Stimulated activated CD8-positive, alpha-beta memory T cell treated with anti-CD3 and anti-CD28 coated beads, Interleukin-15, amount 100 ng/mL, for 4 hours (primary cell): ENCODE measurements around the gene CYP24A1.

Source experiments
- DNase-seq, 2 donors: peaks; one replicate each; pipeline ENCODE4 v3.0.0-alpha.2; 2020; ENCODE audit warnings: low read depth in 2 of 2

Gene CYP24A1

GRCh38 chr20:54156981-54157835 is 16.6 kb downstream of the CYP24A1 start:
- no peak for DNase-seq

DNA sequence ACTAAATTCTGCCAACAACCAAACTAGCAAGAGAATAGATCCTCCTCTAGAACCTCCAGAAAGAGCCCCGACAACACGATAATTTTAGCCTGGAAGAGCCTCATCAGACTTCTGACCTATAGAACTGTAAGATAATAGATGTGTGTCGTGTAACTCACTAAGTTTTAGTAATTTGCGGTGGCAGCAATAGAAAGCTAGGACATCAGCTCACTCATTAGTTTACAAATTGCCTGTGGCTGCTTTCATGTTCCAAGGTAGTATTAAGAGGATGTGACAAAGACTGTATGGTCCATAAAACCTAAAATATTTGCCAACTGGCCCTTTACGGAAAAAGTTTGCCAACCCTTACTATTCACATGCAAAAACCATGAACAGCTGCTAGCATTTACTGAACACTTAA is 17.3 kb downstream of the CYP24A1 start:
- no peak for DNase-seq

GRCh38 chr20:54155736-54156317 is 18.0 kb downstream of the CYP24A1 start:
- no peak for DNase-seq

DNA sequence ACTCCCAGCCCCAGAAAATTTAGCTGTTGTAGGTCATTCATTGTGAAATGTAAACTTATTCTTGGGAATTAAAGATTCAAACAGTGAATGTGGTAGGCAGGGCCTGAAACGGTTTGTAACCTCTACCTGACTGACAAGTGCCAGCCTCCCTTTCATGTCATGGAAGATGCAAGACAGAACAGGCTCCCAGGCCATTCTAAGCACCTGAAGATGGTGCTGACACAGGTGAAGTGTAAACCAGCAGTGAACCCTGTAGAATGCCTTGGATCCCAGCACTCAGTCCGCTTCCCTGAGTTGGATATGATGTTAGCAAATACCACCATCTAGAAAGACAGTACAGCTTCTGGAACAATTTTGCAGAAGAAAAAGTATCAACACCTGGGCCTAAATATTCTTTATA is 19.3 kb downstream of the CYP24A1 start:
- no peak for DNase-seq

DNA sequence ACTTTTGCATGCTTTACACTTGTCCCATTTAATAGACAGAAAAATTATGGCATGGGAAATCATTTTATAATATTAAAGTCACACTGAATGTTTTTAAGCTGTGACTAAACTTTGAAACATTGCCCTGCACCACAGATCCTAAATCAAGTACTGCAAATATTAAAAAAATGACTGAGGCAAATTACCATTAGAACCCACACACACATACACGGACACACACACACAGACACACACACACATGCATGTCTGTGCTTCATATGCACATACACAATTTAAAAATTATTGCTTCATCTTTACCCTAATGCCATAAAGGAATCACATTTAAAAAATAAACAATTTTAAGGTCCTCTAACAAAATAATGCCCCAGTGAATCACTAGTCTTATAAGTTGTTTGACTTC is 19.9 kb downstream of the CYP24A1 start:
- no peak for DNase-seq

DNA sequence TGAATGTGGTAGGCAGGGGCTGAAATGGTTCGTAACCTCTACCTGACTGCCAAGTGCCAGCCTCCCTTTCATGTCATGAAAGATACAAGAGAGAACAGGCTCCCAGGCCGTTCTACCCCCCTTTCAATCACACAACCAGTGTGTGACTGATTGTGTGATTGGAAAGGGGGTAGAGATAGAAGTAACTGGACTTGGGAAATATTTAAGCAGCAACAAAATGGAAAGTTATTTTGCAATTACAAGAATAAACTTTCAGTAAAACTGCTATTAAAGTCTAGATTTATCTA is 20.8 kb downstream of the CYP24A1 start:
- no peak for DNase-seq

- DNase-seq: no peak
These were observed 21.4 kb downstream of the CYP24A1 start for GRCh38 chr20:54152227-54153040.

- no peak for DNase-seq
These were observed 22.1 kb downstream of the CYP24A1 start for GRCh38 chr20:54151511-54152226.

- no peak for DNase-seq
These were observed 22.7 kb downstream of the CYP24A1 start for GRCh38 chr20:54151075-54151439.

DNA sequence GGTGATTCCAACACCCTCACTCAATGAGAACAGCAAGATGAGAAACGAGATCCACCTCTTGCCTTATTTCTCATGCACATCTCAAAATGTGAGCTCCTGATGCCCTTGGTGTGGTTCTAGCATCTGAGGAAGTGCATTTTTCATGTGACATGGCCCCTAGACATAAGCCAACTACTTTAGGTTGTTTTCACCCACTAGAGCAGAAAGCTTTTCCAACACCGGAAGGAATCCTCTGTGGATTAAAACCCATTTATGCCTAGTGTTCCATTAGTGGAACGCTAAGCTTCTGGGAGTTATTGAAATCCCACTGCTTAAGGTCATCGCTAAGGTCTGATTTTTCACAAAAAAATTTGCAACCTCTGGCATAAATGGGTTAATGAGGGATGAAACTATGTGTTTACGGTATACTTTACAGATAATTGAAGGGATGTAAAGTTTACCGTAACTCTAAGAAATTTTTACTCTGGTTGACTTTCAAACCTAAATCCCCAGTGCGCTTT is 24.0 kb downstream of the CYP24A1 start:
- DNase-seq: no peak

- DNase-seq: no peak
These were observed 24.6 kb downstream of the CYP24A1 start for GRCh38 chr20:54148947-54149764.

DNA sequence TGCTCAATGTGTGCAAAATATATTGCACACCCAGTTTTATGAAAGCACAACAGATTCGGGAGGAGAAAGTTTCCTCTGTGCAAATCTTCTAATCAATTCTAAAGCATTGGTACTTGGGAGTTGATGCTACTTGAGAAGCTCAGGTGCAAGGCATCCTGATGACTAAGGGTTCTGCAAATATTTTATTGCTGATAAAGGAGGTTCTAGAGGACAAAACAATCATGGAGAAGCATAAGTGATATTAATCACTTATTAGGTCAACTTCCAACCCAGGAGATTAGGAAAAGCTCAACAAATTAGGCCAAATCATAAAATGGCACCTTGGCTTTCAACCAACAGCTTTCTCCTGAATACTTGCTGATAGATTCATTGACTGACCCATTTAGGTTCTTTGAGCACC is 27.1 kb downstream of the CYP24A1 start:
- no peak for DNase-seq

DNA sequence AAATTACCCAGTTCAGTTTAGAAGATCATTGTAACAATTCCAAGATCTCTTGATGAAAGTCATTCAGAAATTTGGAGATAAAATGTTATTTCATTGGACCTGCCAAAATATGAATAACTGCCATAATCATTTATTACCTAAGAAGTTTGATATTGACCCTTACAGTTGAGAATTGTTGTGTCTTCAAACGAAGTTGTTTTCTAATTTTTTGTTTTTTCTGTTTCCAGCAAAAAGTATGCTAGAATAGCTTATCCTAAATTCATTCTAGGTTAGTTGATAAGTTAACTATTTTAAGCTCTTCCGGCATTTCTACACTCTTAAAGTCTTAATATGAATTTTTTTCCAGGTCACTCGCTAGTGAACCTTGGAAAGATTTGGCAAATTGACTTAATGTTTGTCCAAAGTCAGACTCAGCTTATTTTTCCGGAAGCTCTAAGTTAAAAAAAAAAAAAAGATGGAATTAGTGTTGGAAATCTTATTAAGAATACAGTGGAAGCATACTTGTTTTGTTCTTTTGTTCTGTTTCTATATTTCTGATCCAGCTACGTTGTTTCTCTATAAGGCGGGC is 28.9 kb downstream of the CYP24A1 start:
- no peak for DNase-seq

DNA sequence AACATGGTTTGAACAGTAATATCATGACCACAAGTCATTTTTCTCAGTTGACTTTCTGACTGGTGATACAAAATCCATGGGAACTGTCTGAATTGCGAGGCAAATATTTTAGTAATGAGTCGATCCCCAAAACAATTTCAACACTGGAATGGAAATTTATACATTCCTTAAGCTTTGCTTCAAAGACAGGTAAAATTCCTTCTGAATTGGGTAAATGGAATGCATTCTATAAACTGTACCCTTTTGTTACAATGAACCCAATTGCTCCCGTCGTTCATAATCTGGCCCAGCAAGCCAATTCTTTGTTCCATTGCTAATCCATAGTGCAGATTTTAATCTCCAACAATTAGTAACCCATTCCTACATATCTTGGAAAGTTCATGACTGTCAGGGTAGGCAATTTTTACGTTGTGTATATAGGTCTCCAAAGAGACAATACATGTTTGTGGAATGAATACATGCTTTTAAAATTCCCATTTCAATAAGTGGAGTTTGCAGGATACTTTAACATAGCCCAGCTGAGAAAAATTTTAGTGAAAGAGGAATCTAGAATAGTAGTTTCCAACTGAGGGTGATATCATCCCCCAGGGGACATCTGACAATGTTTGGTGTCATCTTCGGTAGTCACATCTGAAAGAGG is 32.7 kb downstream of the CYP24A1 start:
- DNase-seq: no peak

GRCh38 chr20:54140486-54140885 is 33.3 kb downstream of the CYP24A1 start:
- no peak for DNase-seq

DNA sequence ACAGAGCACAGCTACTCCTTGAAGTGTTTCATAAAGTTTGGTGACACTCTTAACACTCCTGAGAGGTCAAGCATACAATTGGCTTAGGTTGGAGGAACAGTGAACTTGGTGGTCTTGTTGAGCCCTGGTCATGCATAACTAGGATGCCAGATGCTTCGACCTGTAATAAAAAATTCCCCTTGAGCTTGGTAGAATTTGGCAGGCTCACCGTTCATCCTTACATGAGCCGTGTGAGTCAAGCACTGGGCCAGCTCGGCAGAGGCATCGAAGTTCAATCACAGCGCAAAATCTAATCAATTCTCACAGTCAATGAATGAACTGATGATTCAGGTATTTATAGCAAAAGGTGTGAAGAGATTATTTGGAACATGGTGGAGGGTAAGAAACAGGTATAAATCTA is 33.7 kb downstream of the CYP24A1 start:
- DNase-seq: no peak

DNA sequence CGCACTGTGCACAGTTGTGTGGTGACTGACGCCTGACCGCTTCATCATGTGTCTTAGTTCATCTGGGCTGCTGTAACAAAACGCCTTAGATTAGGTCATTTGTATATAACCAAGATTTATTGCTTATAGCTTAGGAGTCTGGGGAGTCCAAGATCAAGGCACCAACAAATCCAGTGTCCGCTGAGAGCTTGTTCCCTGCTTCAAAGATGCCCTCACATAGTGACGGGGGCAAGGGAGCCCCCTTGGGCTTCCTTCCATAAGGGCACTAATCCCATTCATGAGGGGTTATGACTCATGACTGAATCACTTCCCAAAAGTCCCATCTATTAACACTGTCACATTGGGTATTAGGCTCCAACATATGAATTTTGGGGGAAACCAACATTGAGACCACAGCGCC is 34.6 kb downstream of the CYP24A1 start:
- no peak for DNase-seq

DNA sequence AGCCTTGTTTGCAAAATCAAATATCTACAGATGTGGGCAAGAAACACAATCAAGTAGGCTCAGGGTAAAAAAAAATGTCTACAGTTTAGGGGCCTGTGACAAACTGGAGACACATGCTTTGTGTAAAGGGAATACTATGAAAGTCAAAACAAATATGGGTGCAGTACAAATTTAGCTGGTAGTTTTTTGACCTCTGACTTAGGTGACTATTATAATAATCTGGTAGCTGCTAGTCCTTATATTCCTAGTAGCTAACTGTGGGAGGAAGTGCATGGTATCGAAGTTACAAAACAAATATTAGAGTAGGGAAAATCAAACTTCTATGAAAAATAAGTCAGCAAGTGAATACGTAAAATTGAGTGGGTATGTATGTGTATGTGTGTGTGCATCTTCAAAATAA is 35.4 kb downstream of the CYP24A1 start:
- DNase-seq: no peak

- no peak for DNase-seq
These were observed 36.7 kb downstream of the CYP24A1 start for GRCh38 chr20:54137115-54137514.

GRCh38 chr20:54134445-54135220 is 39.2 kb downstream of the CYP24A1 start:
- DNase-seq: no peak
